GM10248 (cell line): ENCODE measurements around the gene ADAMTSL2.

Experiments
- CTCF ChIA-PET: fragments of 300-600 bp; sonication (Branson Sonifier 250); formaldehyde crosslinking; extraction: SDS; loops from one replicate; lab custom pipeline; 2021; ENCODE audit warnings: antibody characterized with exemption; lab: Yijun Ruan, JAX
- POLR2A ChIA-PET: fragments of 350-650 bp; sonication (Branson Sonifier 250); formaldehyde crosslinking; extraction: SDS; loops from one replicate; lab custom pipeline; 2020; ENCODE audit warnings: antibody characterized with exemption; lab: Yijun Ruan, JAX
- DNase-seq: peaks from one replicate; pipeline ENCODE4 v3.0.0; 2012; ENCODE audit errors: extremely low spot score
- TF ChIP-seq, protein P1 (sequence below): IDR thresholded peaks from 2 replicates; pipeline ENCODE4 v1.5.1; 2012; ENCODE audit warnings: mild to moderate bottlenecking, low read depth; ENCODE audit errors: extremely low read depth, missing control alignments, control extremely low read depth

Gene ADAMTSL2

DNA sequence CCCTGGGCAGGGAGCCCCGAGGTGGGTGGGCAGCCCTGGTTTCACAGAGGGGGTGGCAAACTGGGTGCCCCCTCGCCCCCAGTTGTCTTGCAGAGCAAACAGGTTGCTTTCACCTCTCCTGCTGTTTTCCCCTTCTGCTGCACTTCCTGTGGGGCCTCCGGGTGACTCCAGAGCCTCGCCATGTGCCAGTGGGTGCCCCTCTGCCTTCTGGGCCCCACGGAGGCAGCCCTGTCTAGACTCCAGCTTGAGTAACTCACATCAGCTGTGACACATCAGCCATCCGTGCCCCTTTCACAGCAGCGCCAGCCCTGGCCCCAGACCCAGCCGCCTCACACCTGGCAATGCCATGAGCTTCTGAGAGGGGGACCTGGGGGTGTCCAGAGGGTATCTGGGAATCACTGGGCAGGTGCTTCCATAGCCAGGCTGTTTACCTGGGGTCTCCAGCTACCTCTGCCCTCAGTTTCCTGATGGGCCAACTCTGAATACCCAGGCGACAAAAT, 36.9 kb downstream of the ADAMTSL2 start:
- CTCF ChIA-PET, result interaction anchor here (1.1 kb wide), 1 partner anchor 13 kb away, joined by 4 read pairs; no protein-coding TSS in a partner anchor
- POLR2A ChIA-PET, result no interaction called here
- DNase-seq, result no peak
- TF ChIP-seq, protein P1, sequence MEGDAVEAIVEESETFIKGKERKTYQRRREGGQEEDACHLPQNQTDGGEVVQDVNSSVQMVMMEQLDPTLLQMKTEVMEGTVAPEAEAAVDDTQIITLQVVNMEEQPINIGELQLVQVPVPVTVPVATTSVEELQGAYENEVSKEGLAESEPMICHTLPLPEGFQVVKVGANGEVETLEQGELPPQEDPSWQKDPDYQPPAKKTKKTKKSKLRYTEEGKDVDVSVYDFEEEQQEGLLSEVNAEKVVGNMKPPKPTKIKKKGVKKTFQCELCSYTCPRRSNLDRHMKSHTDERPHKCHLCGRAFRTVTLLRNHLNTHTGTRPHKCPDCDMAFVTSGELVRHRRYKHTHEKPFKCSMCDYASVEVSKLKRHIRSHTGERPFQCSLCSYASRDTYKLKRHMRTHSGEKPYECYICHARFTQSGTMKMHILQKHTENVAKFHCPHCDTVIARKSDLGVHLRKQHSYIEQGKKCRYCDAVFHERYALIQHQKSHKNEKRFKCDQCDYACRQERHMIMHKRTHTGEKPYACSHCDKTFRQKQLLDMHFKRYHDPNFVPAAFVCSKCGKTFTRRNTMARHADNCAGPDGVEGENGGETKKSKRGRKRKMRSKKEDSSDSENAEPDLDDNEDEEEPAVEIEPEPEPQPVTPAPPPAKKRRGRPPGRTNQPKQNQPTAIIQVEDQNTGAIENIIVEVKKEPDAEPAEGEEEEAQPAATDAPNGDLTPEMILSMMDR, result no peak

GRCh38 chr9:133571896-133572595, 37.5 kb downstream of the ADAMTSL2 start:
- TF ChIP-seq, protein P1, result no peak
- POLR2A ChIA-PET, result no interaction called here
- CTCF ChIA-PET, result no interaction called here
- DNase-seq, result no peak

GRCh38 chr9:133572821-133573361, 38.4 kb downstream of the ADAMTSL2 start:
- TF ChIP-seq, protein P1, result no peak
- CTCF ChIA-PET, result no interaction called here
- POLR2A ChIA-PET, result no interaction called here
- no peak for DNase-seq

GRCh38 chr9:133573791-133574515, 39.4 kb downstream of the ADAMTSL2 start:
- POLR2A ChIA-PET, result no interaction called here
- no peak for DNase-seq
- CTCF ChIA-PET, result interaction anchor here (0.7 kb wide), 1 partner anchor 420 kb away, joined by 3 read pairs; no protein-coding TSS in a partner anchor
- TF ChIP-seq, protein P1, result no peak

GRCh38 chr9:133574771-133575170, 40.3 kb downstream of the ADAMTSL2 start:
- no peak for DNase-seq
- POLR2A ChIA-PET, result no interaction called here
- TF ChIP-seq, protein P1, result no peak
- CTCF ChIA-PET, result interaction anchor here (0.7 to 0.8 kb wide), 2 partner anchors 13 to 419 kb away, joined by 3 read pairs; no protein-coding TSS in a partner anchor
